ENCODE results near the gene GNA15.

Gene GNA15

DNA sequence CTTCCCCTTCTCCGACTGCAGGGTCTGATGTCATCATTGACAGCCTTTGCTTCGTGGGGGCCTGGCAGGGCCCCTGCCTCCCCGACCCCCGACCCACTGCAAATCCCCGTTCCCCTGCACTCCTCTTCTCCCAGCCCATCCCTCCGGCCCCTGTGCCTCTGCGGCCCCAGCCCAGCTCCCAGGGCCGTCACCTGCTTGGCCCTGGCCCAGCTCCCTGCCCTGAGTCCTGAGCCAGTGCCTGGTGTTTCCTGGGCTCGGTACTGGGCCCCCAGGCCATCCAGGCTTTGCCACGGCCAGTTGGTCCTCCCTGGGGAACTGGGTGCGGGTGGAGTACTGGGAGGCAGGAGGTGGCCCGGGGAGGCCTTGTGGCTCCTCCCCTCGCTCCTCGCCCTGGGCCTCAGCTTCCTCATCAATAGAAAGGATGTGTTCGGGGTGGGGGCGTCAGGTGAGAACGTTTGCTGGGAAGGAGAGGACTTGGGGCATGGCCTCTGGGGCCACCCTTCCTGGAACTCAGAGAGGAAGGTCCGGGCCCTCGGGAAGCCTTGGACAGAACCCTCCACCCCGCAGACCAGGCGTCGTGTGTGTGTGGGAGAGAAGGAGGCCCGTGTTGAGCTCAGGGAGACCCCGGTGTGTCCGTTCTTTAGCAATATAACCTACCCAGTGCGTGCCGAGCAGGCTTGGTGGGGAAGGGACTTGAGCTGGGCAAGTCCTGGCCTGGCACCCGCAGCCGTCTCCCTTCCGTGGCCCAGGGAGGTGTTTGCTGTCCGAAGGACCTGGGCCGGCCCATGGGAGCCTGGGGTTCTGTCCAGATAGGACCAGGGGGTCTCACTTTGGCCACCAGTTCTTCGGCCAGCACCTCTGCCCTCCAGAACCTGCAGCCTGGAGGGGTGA, 72.7 kb downstream of the GNA15 start:
- no peak for DNase-seq (ENCODE audit: low spot score)

DNA sequence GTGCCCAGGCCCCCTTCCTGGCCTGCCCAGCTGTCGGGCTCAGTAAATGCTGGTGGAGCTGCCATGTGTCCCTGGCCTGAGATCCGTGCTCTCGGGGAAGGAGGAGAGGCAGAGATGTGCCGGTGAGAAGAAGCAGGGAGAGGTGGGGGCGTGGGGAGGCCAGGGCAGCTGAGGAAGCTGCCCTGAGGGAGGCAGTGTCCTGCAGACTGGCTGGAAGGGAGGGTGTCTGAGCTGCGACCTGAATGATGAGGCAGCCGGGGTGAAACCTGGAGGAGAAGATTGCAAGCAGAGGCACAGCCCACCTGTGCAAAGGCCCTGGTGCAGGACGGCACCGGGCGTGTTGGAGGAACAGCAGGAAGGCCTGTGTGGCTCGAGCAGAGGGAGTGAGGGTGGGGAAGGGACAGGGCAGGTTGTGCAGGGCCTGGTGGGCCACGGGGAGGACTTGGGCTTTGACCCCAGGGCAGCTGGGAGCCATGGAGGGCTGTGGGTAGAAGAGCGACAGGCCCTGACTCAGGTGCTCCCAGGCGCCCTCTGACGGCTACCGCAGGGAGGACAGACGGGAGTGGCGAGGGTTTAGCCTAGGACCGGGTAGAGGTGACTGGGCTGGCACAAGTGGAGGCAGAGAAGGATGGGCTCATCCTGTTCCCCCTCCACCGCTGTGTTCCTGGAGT, 74.6 kb downstream of the GNA15 start:
- peak; percentile 79 for DNase-seq (ENCODE audit: low spot score)

DNA sequence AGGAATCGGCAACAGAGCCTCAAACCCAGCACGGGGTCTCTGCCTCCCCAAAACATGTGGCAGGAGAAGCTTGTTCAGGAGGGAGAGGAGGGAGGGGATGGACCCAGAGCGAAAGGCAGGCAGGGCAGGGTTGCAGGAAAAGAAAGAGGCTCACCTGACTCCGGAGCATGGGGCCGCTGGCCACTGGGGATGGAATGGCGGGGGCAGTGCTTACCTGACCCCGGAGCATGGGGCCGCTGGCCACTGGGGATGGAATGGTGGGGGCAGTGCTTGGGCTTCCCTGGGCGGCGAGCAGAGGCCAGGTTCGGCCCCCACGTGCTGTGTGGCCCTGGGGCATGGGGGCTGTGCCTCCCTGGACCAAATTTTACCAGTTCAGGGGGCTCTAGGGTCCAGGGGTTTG, 75.4 kb downstream of the GNA15 start:
- no peak for DNase-seq (ENCODE audit: low spot score)

DNA sequence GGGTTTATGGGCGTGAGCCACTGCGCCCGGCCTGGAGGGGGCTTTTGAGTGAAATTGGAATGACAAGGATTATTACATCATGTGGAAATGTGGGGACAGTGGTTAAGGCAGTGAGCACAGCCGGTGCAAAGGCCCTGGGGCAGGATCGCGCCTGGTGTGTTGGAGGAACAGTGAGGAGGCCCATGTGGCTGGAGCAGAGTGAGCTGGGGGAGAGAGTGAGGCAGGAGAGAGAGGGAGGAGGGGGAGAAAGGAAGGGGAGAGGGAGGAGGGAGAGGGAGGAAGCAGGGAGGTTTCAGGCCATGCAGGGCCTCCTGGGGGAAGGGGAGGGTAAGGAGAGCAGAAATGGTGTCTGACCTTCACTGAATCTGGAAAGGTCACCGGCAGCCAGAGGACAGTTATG, 77.3 kb downstream of the GNA15 start:
- no peak for DNase-seq (ENCODE audit: low spot score)
